Measurements from ENCODE around the gene ADA. TPM values are rescaled to one million over a fixed set of nuclear protein-coding genes. Genes with fewer than 3 reads are reported as not detected.
A peak's percentile ranks its signal among the peaks of the same experiment; 100 is the strongest.

ADA gene
- total and polyA plus RNA-seq, 4 donors = 2.8 to 16.4 (median 10.7) TPM

- H3K4me1 ChIP-seq (ENCODE audit: control insufficient read depth in 1 of 2, insufficient read depth in 2 of 2, low read length in 2 of 2) = peaks cover 11 to 23% of the 10 kb centered on the region in 2 donors
- ATAC-seq (ENCODE audit: low FRiP score) = no peak
- no peaks in the 10 kb centered on the region for H3K9me3 ChIP-seq (ENCODE audit: control insufficient read depth, low read length)
- peak overlapping the region in 1 of 2 donors; percentile 74 for H3K4me3 ChIP-seq (ENCODE audit: low read length in 2 of 2)
- intact Hi-C loops (cut with DNase I) = no loop called here
- H3K27ac ChIP-seq (ENCODE audit: low read depth in 1 of 2, low read length in 2 of 2) = no peak overlapping the region
- no peak for DNase-seq
- H3K36me3 ChIP-seq (ENCODE audit: control insufficient read depth in 1 of 2, insufficient read depth in 2 of 2, low read length in 1 of 2) = no peaks in the 10 kb centered on the region
- H3K27me3 ChIP-seq (ENCODE audit: control insufficient read depth in 1 of 2, insufficient read depth in 2 of 2, low read length in 1 of 2) = no peaks in the 10 kb centered on the region
- WGBS, 2 donors = 81 to 83% methylated on average over 4 of the region's 4 CpGs
Observed at GRCh38 chr20:44584162-44584561, 67.3 kb downstream of the ADA start.

DNA sequence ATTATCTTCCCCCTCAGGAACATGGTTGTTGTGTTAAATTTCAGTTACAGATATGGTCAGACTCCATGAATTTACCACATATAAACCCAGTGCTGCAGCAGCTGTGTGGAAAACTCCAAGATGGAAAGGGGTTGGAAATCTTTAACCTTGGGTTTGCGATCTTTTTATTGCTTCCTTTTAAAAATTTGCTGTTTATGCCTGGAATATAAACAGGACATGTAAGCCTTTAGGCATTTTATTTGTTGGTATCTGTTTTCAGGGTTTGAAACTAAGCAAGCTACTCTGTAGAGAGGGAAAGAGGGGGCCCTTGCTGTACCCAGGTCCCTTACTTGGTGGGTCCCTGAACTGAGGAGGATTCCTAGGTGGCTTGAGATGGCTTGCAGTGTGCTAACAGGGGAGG, 68.3 kb downstream of the ADA start:
- WGBS, 2 donors = 11 to 15% methylated on average over 1 of the region's 1 CpG
- H3K4me3 ChIP-seq (ENCODE audit: low read length in 2 of 2) = peak overlapping the region; percentile 67 to 74
- DNase-seq = no peak
- no peaks in the 10 kb centered on the region for H3K9me3 ChIP-seq (ENCODE audit: control insufficient read depth, low read length)
- H3K36me3 ChIP-seq (ENCODE audit: control insufficient read depth in 1 of 2, insufficient read depth in 2 of 2, low read length in 1 of 2) = no peaks in the 10 kb centered on the region
- H3K27ac ChIP-seq (ENCODE audit: low read depth in 1 of 2, low read length in 2 of 2) = peak overlapping the region; percentile 61 to 84
- no peak for ATAC-seq (ENCODE audit: low FRiP score)
- H3K4me1 ChIP-seq (ENCODE audit: control insufficient read depth in 1 of 2, insufficient read depth in 2 of 2, low read length in 2 of 2) = peaks cover 11 to 23% of the 10 kb centered on the region in 2 donors
- intact Hi-C loops (cut with DNase I) = no loop called here
- H3K27me3 ChIP-seq (ENCODE audit: control insufficient read depth in 1 of 2, insufficient read depth in 2 of 2, low read length in 1 of 2) = no peaks in the 10 kb centered on the region

DNA sequence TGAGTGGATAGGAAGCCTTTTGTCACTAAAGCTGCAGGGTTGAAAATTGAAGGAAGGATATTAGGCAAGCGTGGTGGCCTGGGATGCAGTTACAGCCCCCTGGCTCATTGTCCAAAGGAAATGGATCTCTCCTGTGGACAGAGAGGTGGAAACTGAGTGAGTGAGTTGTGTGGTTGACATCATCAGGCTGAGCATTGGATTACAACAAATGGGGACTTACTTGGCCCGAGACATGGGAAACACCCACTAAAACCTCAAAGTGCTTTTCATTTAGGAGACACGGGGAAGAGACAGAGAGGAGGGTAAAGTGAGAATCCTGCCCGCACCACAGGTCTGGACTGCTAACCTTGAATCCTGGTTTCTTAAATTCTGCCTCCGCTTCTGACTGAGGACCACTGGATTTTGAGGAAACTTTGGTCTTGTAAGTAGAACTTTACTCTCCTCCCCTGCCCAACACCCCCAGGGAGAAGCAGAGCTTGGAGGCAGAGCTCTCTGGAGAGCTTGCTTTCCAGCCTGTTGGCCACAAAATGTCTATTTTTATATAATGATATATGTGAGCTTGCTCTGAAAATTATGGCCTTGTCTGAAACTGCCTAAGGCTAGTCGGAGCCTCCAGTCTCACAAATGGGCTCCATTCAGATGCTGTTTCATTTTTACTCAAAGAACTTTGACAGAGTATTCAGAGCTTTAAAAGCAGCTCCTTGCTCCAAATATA, 69.0 kb downstream of the ADA start, which contains the start of gene PKIG:
TSS of gene PKIG (plus strand) at position 269 of the 715 bp plus-strand sequence. CDS start 31,978 bp downstream, outside the sequence.
- peak within 1 kb of the TSS; percentile 61 to 86 for H3K27ac ChIP-seq (ENCODE audit: low read depth in 1 of 2, low read length in 2 of 2)
- no peaks in the 10 kb centered on the region for H3K9me3 ChIP-seq (ENCODE audit: control insufficient read depth, low read length)
- ATAC-seq (ENCODE audit: low FRiP score) = peak; percentile 79
- H3K27me3 ChIP-seq (ENCODE audit: control insufficient read depth in 1 of 2, insufficient read depth in 2 of 2, low read length in 1 of 2) = no peaks in the 10 kb centered on the region
- peak within 1 kb of the TSS; percentile 67 to 74 for H3K4me3 ChIP-seq (ENCODE audit: low read length in 2 of 2)
- no peaks in the 10 kb centered on the region for H3K36me3 ChIP-seq (ENCODE audit: control insufficient read depth in 1 of 2, insufficient read depth in 2 of 2, low read length in 1 of 2)
- H3K4me1 ChIP-seq (ENCODE audit: control insufficient read depth in 1 of 2, insufficient read depth in 2 of 2, low read length in 2 of 2) = peaks cover 11 to 17% of the 10 kb centered on the region in 2 donors
- no peak for DNase-seq
- intact Hi-C loops (cut with DNase I) = no loop called here
- 5 to 6% methylated on average over 6 of the region's 6 CpGs for WGBS, 2 donors

- intact Hi-C loops (cut with DNase I) = no loop called here
- H3K4me1 ChIP-seq (ENCODE audit: control insufficient read depth in 1 of 2, insufficient read depth in 2 of 2, low read length in 2 of 2) = peaks cover 9 to 14% of the 10 kb centered on the region in 2 donors
- 83 to 88% methylated on average over 1 of the region's 1 CpG for WGBS, 2 donors
- no peaks in the 10 kb centered on the region for H3K9me3 ChIP-seq (ENCODE audit: control insufficient read depth, low read length)
- peak overlapping the region in 1 of 2 donors; percentile 86 for H3K27ac ChIP-seq (ENCODE audit: low read depth in 1 of 2, low read length in 2 of 2)
- DNase-seq = no peak
- H3K4me3 ChIP-seq (ENCODE audit: low read length in 2 of 2) = no peak overlapping the region
- no peaks in the 10 kb centered on the region for H3K36me3 ChIP-seq (ENCODE audit: control insufficient read depth in 1 of 2, insufficient read depth in 2 of 2, low read length in 1 of 2)
- H3K27me3 ChIP-seq (ENCODE audit: control insufficient read depth in 1 of 2, insufficient read depth in 2 of 2, low read length in 1 of 2) = no peaks in the 10 kb centered on the region
- ATAC-seq (ENCODE audit: low FRiP score) = no peak
Observed at GRCh38 chr20:44581515-44581914, 70.0 kb downstream of the ADA start.

DNA sequence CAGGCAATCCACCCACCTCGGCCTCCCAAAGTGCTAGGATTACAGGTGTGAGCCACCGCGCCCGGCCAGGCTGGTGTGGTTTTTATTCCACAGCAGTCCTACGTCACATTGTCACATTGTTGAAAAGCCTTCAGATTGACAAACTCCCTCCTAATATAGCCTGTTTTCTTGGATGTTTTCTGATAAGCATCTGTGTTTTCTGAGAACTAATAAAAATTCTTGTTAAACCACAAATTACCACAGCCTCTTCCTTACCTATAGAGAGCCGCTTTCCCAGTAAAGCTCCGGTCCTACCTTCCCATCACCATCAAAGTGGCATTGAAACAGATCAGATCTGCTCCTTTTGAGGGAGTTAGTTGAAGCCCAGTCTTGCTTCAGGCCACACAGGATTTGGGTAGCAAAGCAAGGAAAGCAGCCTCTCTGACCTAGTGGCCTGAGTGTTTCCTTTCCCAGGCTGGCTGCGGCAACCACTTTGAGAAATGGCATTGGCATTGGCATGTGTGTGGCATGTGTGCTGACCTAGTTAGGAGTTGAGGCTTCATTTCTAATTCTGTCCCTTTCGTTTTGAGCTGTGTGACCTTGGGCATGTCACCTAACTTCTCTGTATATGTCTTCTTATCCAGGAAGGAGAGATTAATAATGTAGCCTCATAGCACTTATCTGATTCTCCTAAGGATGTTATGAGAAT, 70.8 kb downstream of the ADA start:
- 86 to 87% methylated on average over 9 of the region's 9 CpGs for WGBS, 2 donors
- intact Hi-C loops (cut with DNase I) = no loop called here
- no peaks in the 10 kb centered on the region for H3K9me3 ChIP-seq (ENCODE audit: control insufficient read depth, low read length)
- DNase-seq (no peak), ATAC-seq (ENCODE audit: low FRiP score) (no peak)
- H3K27ac ChIP-seq (ENCODE audit: low read depth in 1 of 2, low read length in 2 of 2) = no peak overlapping the region
- peaks cover 2 to 9% of the 10 kb centered on the region in 2 donors for H3K4me1 ChIP-seq (ENCODE audit: control insufficient read depth in 1 of 2, insufficient read depth in 2 of 2, low read length in 2 of 2)
- H3K4me3 ChIP-seq (ENCODE audit: low read length in 2 of 2) = no peak overlapping the region
- no peaks in the 10 kb centered on the region for H3K27me3 ChIP-seq (ENCODE audit: control insufficient read depth in 1 of 2, insufficient read depth in 2 of 2, low read length in 1 of 2)
- no peaks in the 10 kb centered on the region for H3K36me3 ChIP-seq (ENCODE audit: control insufficient read depth in 1 of 2, insufficient read depth in 2 of 2, low read length in 1 of 2)

DNA sequence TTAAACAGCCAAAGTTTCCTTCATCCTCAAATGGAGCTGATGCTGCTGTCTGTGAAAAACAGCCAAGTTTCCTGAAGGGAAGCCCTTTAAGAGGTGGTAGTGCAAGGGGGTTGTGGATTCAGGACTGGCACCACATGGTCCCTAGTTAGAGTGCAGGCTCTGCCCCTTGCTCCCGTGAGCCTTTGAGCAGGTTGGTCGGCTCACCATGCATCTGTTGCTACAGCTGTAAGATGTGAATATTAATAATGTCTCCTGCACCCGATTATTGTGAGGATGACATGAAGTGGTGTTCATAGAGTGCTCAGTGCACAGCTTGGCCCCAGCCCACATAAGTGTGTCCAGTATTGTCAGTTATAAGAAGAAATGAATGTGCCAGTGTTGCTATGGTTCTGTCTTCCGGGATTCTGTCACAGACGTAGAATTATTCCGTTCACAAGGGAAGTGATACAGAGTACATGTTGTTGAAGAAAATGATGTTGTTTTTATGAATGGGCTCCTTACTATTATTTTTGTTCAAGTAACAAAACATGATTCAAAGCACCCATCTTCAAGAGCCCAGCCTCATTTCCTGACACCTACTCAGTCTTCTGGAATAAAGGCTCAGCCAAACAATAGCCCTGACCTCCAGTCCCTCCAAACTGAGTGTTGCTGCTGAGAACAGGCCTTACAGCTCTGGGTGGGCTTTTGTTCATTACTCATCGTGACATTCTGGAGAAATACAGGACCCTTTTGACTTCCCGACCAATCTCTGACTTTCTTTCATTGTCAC, 72.0 kb downstream of the ADA start:
- Histone ChIP-seq H3K4me3 (ENCODE audit: low read length in 2 of 2) (no peak overlapping the region), H3K27ac (ENCODE audit: low read depth in 1 of 2, low read length in 2 of 2) (no peak overlapping the region), H3K36me3 (ENCODE audit: control insufficient read depth in 1 of 2, insufficient read depth in 2 of 2, low read length in 1 of 2) (no peaks in the 10 kb centered on the region), H3K4me1 (ENCODE audit: control insufficient read depth in 1 of 2, insufficient read depth in 2 of 2, low read length in 2 of 2) (peaks cover 0 to 2% of the 10 kb centered on the region in 2 donors), H3K9me3 (ENCODE audit: control insufficient read depth, low read length) (no peaks in the 10 kb centered on the region), H3K27me3 (ENCODE audit: control insufficient read depth in 1 of 2, insufficient read depth in 2 of 2, low read length in 1 of 2) (no peaks in the 10 kb centered on the region)
- DNase-seq (no peak), ATAC-seq (ENCODE audit: low FRiP score) (no peak)
- WGBS, 2 donors = 54 to 55% methylated on average over 8 of the region's 8 CpGs
- intact Hi-C loops (cut with DNase I) = no loop called here

- WGBS, 2 donors = 66 to 71% methylated on average over 3 of the region's 3 CpGs
- Histone ChIP-seq H3K27ac (ENCODE audit: low read depth in 1 of 2, low read length in 2 of 2) (no peak overlapping the region), H3K4me3 (ENCODE audit: low read length in 2 of 2) (no peak overlapping the region), H3K36me3 (ENCODE audit: control insufficient read depth in 1 of 2, insufficient read depth in 2 of 2, low read length in 1 of 2) (no peaks in the 10 kb centered on the region), H3K27me3 (ENCODE audit: control insufficient read depth in 1 of 2, insufficient read depth in 2 of 2, low read length in 1 of 2) (no peaks in the 10 kb centered on the region), H3K9me3 (ENCODE audit: control insufficient read depth, low read length) (no peaks in the 10 kb centered on the region), H3K4me1 (ENCODE audit: control insufficient read depth in 1 of 2, insufficient read depth in 2 of 2, low read length in 2 of 2) (no peaks in the 10 kb centered on the region)
- ATAC-seq (ENCODE audit: low FRiP score) (no peak), DNase-seq (no peak)
- intact Hi-C loops (cut with DNase I) = no loop called here
Observed at GRCh38 chr20:44576297-44576696, 75.2 kb downstream of the ADA start.

- Histone ChIP-seq H3K4me1 (ENCODE audit: control insufficient read depth in 1 of 2, insufficient read depth in 2 of 2, low read length in 2 of 2) (no peaks in the 10 kb centered on the region), H3K36me3 (ENCODE audit: control insufficient read depth in 1 of 2, insufficient read depth in 2 of 2, low read length in 1 of 2) (no peaks in the 10 kb centered on the region), H3K27ac (ENCODE audit: low read depth in 1 of 2, low read length in 2 of 2) (no peak overlapping the region), H3K27me3 (ENCODE audit: control insufficient read depth in 1 of 2, insufficient read depth in 2 of 2, low read length in 1 of 2) (no peaks in the 10 kb centered on the region), H3K9me3 (ENCODE audit: control insufficient read depth, low read length) (no peaks in the 10 kb centered on the region), H3K4me3 (ENCODE audit: low read length in 2 of 2) (no peak overlapping the region)
- WGBS, 2 donors = 98% methylated on average over 4 of the region's 4 CpGs
- intact Hi-C loops (cut with DNase I) = loop anchor here in 1 of 2 donors (5.0 kb wide), 1 partner anchor 52 kb away; the partner anchor contains the start of gene SERINC3
- ATAC-seq (ENCODE audit: low FRiP score) (no peak), DNase-seq (no peak)
Observed at GRCh38 chr20:44574372-44574771, 77.1 kb downstream of the ADA start.

Data from aorta (tissue), 5 donors.